Stimulated activated naive CD8-positive, alpha-beta T cell treated with anti-CD3 and anti-CD28 coated beads, Interleukin-15, amount 100 ng/mL, for 72 hours (primary cell): ENCODE data around the gene AUP1.
A peak's percentile ranks its signal among the peaks of the same experiment; 100 is the strongest.

Experiments used
- ATAC-seq: fragments of 150-1000 bp; cut with Tn5 transposase; 2 replicates; pipeline ENCODE4 v1.10.0; 2021; ENCODE audit warnings: mild to moderate bottlenecking, moderate library complexity
- DNase-seq, 2 donors: peaks; one replicate each; pipeline ENCODE4 v3.0.0; 2021 to 2022
- H3K27ac Mint-ChIP-seq, 2 donors: one replicate each; pipeline ENCODE4 v1.8.0; 2022; ENCODE audit warnings: mild to moderate bottlenecking in 2 of 2, mixed read lengths in 2 of 2, moderate library complexity in 2 of 2
- H3K27me3 Mint-ChIP-seq: one replicate; pipeline ENCODE4 v1.8.0; 2022; ENCODE audit warnings: mixed read lengths
- H3K4me1 Mint-ChIP-seq: one replicate; pipeline ENCODE4 v1.8.0; 2022; ENCODE audit warnings: mild to moderate bottlenecking, mixed read lengths
- H3K4me3 Mint-ChIP-seq, 2 donors: one replicate each; pipeline ENCODE4 v1.8.0; 2022; ENCODE audit warnings: mild to moderate bottlenecking in 2 of 2, mixed read lengths in 2 of 2, moderate library complexity in 1 of 2
- H3K9me3 Mint-ChIP-seq, 2 donors: one replicate each; pipeline ENCODE4 v1.8.0; 2022; ENCODE audit warnings: mixed read lengths in 2 of 2

The AUP1 gene

GRCh38 chr2:74529357-74530238, at the start of gene AUP1, which contains the start of gene HTRA2:
Gene AUP1, minus strand, starts transcription at chr2:74529706. Its CDS starts 77 bp downstream, at chr2:74529629.
Gene HTRA2, plus strand, starts transcription at chr2:74529933. Its CDS starts 74 bp downstream, at chr2:74530007.
- Mint-ChIP-seq H3K27ac (peak within 1 kb of the TSS; percentile 92 to 99), H3K4me3 (peak within 1 kb of the TSS; percentile 84 to 99), H3K4me1 (peaks cover 53% of the 10 kb centered on the region), H3K9me3 (peaks cover 0 to 7% of the 10 kb centered on the region in 2 donors), H3K27me3 (no peaks in the 10 kb centered on the region)
- ATAC-seq (peak; percentile 83), DNase-seq (peak; percentile 87 to 93)

- peaks cover 5 to 7% of the 10 kb centered on the region in 2 donors for H3K9me3 Mint-ChIP-seq
- peaks cover 9% of the 10 kb centered on the region for H3K27me3 Mint-ChIP-seq
- peaks cover 31% of the 10 kb centered on the region for H3K4me1 Mint-ChIP-seq
- no peak overlapping the region for H3K4me3 Mint-ChIP-seq
- no peak overlapping the region for H3K27ac Mint-ChIP-seq
- ATAC-seq (no peak), DNase-seq (no peak)
Observed at GRCh38 chr2:74578408-74578807, 48.9 kb upstream of the AUP1 start.

GRCh38 chr2:74577448-74577847, 47.9 kb upstream of the AUP1 start:
- peaks cover 5 to 7% of the 10 kb centered on the region in 2 donors for H3K9me3 Mint-ChIP-seq
- no peak overlapping the region for H3K27ac Mint-ChIP-seq
- ATAC-seq (peak; percentile 53), DNase-seq (no peak)
- peaks cover 9% of the 10 kb centered on the region for H3K27me3 Mint-ChIP-seq
- H3K4me3 Mint-ChIP-seq: no peak overlapping the region
- peaks cover 31% of the 10 kb centered on the region for H3K4me1 Mint-ChIP-seq

- H3K4me3 Mint-ChIP-seq: no peak overlapping the region
- peaks cover 31% of the 10 kb centered on the region for H3K4me1 Mint-ChIP-seq
- peaks cover 9% of the 10 kb centered on the region for H3K27me3 Mint-ChIP-seq
- no peak for DNase-seq
- peaks cover 5 to 7% of the 10 kb centered on the region in 2 donors for H3K9me3 Mint-ChIP-seq
- ATAC-seq: no peak
- no peak overlapping the region for H3K27ac Mint-ChIP-seq
Observed at GRCh38 chr2:74576863-74577229, 47.3 kb upstream of the AUP1 start.

GRCh38 chr2:74576211-74576862, 46.8 kb upstream of the AUP1 start:
- Mint-ChIP-seq H3K4me3 (no peak overlapping the region), H3K9me3 (peaks cover 5 to 7% of the 10 kb centered on the region in 2 donors), H3K4me1 (peaks cover 31% of the 10 kb centered on the region), H3K27me3 (peaks cover 9% of the 10 kb centered on the region), H3K27ac (peak overlapping the region in 1 of 2 donors; percentile 71)
- ATAC-seq (no peak), DNase-seq (no peak)

- no peak for ATAC-seq
- no peak for DNase-seq
- Mint-ChIP-seq H3K9me3 (peaks cover 5 to 7% of the 10 kb centered on the region in 2 donors), H3K27ac (no peak overlapping the region), H3K4me3 (no peak overlapping the region), H3K4me1 (peaks cover 31% of the 10 kb centered on the region), H3K27me3 (peaks cover 9% of the 10 kb centered on the region)
Observed at GRCh38 chr2:74575320-74575719, 45.8 kb upstream of the AUP1 start.

GRCh38 chr2:74573747-74574562, 44.4 kb upstream of the AUP1 start:
- no peak for DNase-seq
- peaks cover 37% of the 10 kb centered on the region for H3K4me1 Mint-ChIP-seq
- peaks cover 9% of the 10 kb centered on the region for H3K27me3 Mint-ChIP-seq
- peak; percentile 68 for ATAC-seq
- H3K9me3 Mint-ChIP-seq: peaks cover 5 to 7% of the 10 kb centered on the region in 2 donors
- peak overlapping the region; percentile 28 to 53 for H3K27ac Mint-ChIP-seq
- peak overlapping the region; percentile 37 to 40 for H3K4me3 Mint-ChIP-seq

- Mint-ChIP-seq H3K4me3 (no peak overlapping the region), H3K27ac (no peak overlapping the region), H3K9me3 (peaks cover 5 to 7% of the 10 kb centered on the region in 2 donors), H3K27me3 (peaks cover 9% of the 10 kb centered on the region), H3K4me1 (peaks cover 42% of the 10 kb centered on the region)
- no peak for ATAC-seq
- DNase-seq: no peak
Observed at GRCh38 chr2:74572178-74572925, 42.8 kb upstream of the AUP1 start.

- ATAC-seq (peak; percentile 84), DNase-seq (no peak)
- Mint-ChIP-seq H3K27me3 (peaks cover under 1% of the 10 kb centered on the region), H3K4me3 (no peak overlapping the region), H3K4me1 (peaks cover 40% of the 10 kb centered on the region), H3K27ac (no peak overlapping the region), H3K9me3 (peaks cover 5 to 7% of the 10 kb centered on the region in 2 donors)
Observed at GRCh38 chr2:74571058-74571457, 41.6 kb upstream of the AUP1 start.

- H3K27me3 Mint-ChIP-seq: no peaks in the 10 kb centered on the region
- H3K4me3 Mint-ChIP-seq: no peak overlapping the region
- DNase-seq (no peak), ATAC-seq (no peak)
- peaks cover 3 to 4% of the 10 kb centered on the region in 2 donors for H3K9me3 Mint-ChIP-seq
- H3K27ac Mint-ChIP-seq: no peak overlapping the region
- H3K4me1 Mint-ChIP-seq: peaks cover 44% of the 10 kb centered on the region
Observed at GRCh38 chr2:74569686-74570085, 40.2 kb upstream of the AUP1 start.

- Mint-ChIP-seq H3K27me3 (peaks cover 10% of the 10 kb centered on the region), H3K4me1 (peaks cover 32% of the 10 kb centered on the region), H3K27ac (no peak overlapping the region), H3K4me3 (no peak overlapping the region), H3K9me3 (no peaks in the 10 kb centered on the region)
- ATAC-seq (no peak), DNase-seq (no peak)
Observed at GRCh38 chr2:74567881-74568280, 38.4 kb upstream of the AUP1 start.

- Mint-ChIP-seq H3K4me1 (peaks cover 39% of the 10 kb centered on the region), H3K4me3 (peak overlapping the region; percentile 44 to 57), H3K27ac (peak overlapping the region; percentile 37 to 90), H3K27me3 (peaks cover 22% of the 10 kb centered on the region), H3K9me3 (no peaks in the 10 kb centered on the region)
- DNase-seq (no peak), ATAC-seq (peak; percentile 71)
Observed at GRCh38 chr2:74566754-74567085, 37.2 kb upstream of the AUP1 start.

- ATAC-seq (peak; percentile 41), DNase-seq (no peak)
- H3K4me1 Mint-ChIP-seq: peaks cover 39% of the 10 kb centered on the region
- H3K9me3 Mint-ChIP-seq: no peaks in the 10 kb centered on the region
- peak overlapping the region; percentile 44 to 57 for H3K4me3 Mint-ChIP-seq
- peak overlapping the region; percentile 37 to 90 for H3K27ac Mint-ChIP-seq
- peaks cover 27% of the 10 kb centered on the region for H3K27me3 Mint-ChIP-seq
Observed at GRCh38 chr2:74566076-74566753, 36.7 kb upstream of the AUP1 start.

- DNase-seq (no peak), ATAC-seq (no peak)
- Mint-ChIP-seq H3K9me3 (no peaks in the 10 kb centered on the region), H3K27me3 (peaks cover 42% of the 10 kb centered on the region), H3K4me3 (no peak overlapping the region), H3K4me1 (peaks cover 42% of the 10 kb centered on the region), H3K27ac (no peak overlapping the region)
Observed at GRCh38 chr2:74564222-74564621, 34.7 kb upstream of the AUP1 start.
